COLO668 (cell line): ENCODE data around the gene PCDHGB3.
"Not testable (repeated sequence)": the region's sequence is repeated elsewhere in the genome, so short reads cannot be mapped to it uniquely, and the experiment has no call there.

Experiments
- DNase-seq: peaks from one replicate; lab custom pipeline; 2025; ENCODE audit not compliant: unreplicated experiment; lab: John Stamatoyannopoulos, UW

Gene PCDHGB3

GRCh38 chr5:141369994-141370848, at the start of gene PCDHGB3:
Gene PCDHGB3, plus strand, starts transcription at chr5:141370242. Its CDS starts 153 bp downstream, at chr5:141370395.
- no peak for DNase-seq

GRCh38 chr5:141322261-141322660, 47.8 kb upstream of the PCDHGB3 start:
- no peak for DNase-seq

- DNase-seq: peak; percentile 1
These were observed 43.8 kb upstream of the PCDHGB3 start for GRCh38 chr5:141326088-141326854.

GRCh38 chr5:141328231-141328630, 41.8 kb upstream of the PCDHGB3 start:
- no peak for DNase-seq

GRCh38 chr5:141330299-141331080, 39.6 kb upstream of the PCDHGB3 start, which contains the start of gene PCDHGA1:
Gene PCDHGA1, plus strand, starts transcription at chr5:141330514.
- peak; percentile 40 for DNase-seq

- DNase-seq: not testable (repeated sequence)
These were observed 37.5 kb upstream of the PCDHGB3 start for GRCh38 chr5:141332571-141332970.

- no peak for DNase-seq
These were observed 31.3 kb upstream of the PCDHGB3 start, which contains the start of gene PCDHGA2 for GRCh38 chr5:141338538-141339306. Gene PCDHGA2, plus strand, starts transcription at chr5:141338760.

GRCh38 chr5:141340781-141341354, 29.2 kb upstream of the PCDHGB3 start:
- DNase-seq: not testable (repeated sequence)

- no peak for DNase-seq
These were observed 27.3 kb upstream of the PCDHGB3 start for GRCh38 chr5:141342773-141343172.

GRCh38 chr5:141343242-141343952, 26.6 kb upstream of the PCDHGB3 start, which contains the start of gene PCDHGA3:
Gene PCDHGA3, plus strand, starts transcription at chr5:141343829. Its CDS starts 205 bp downstream, at chr5:141344034.
- DNase-seq: no peak

GRCh38 chr5:141343953-141344463, 26.0 kb upstream of the PCDHGB3 start:
- DNase-seq: no peak

GRCh38 chr5:141345327-141345726, 24.7 kb upstream of the PCDHGB3 start:
- DNase-seq: no peak

- DNase-seq: not testable (repeated sequence)
These were observed 24.0 kb upstream of the PCDHGB3 start for GRCh38 chr5:141346017-141346416.

- peak; percentile 17 for DNase-seq
These were observed 20.0 kb upstream of the PCDHGB3 start, which contains the start of gene PCDHGB1 for GRCh38 chr5:141349917-141350619. Gene PCDHGB1, plus strand, starts transcription at chr5:141350099. Its CDS starts 162 bp downstream, at chr5:141350261.

- no peak for DNase-seq
These were observed 18.5 kb upstream of the PCDHGB3 start for GRCh38 chr5:141351591-141351990.

GRCh38 chr5:141354900-141355469, 15.1 kb upstream of the PCDHGB3 start, which contains the start of gene PCDHGA4:
Gene PCDHGA4, plus strand, starts transcription at chr5:141355021. Its CDS starts 87 bp downstream, at chr5:141355108.
- DNase-seq: no peak

- DNase-seq: no peak
These were observed 14.4 kb upstream of the PCDHGB3 start for GRCh38 chr5:141355641-141356040.

GRCh38 chr5:141356133-141356532, 13.9 kb upstream of the PCDHGB3 start:
- no peak for DNase-seq
